Glomerular visceral epithelial cell (primary cell): ENCODE results near the gene PRDM15.

Experiments used
- DNase-seq: peaks from one replicate; pipeline ENCODE4 v3.0.0-alpha.2; 2016; ENCODE audit errors: extremely low spot score

Gene PRDM15

GRCh38 chr21:41907496-41908258 lies 28.5 kb upstream of the PRDM15 start:
- no peak for DNase-seq

- DNase-seq: no peak
Measured at GRCh38 chr21:41906770-41907169, 27.6 kb upstream of the PRDM15 start.

GRCh38 chr21:41903559-41904351 lies 24.6 kb upstream of the PRDM15 start:
- DNase-seq: no peak

GRCh38 chr21:41902946-41903345 lies 23.8 kb upstream of the PRDM15 start:
- DNase-seq: no peak

GRCh38 chr21:41901782-41902181 lies 22.6 kb upstream of the PRDM15 start:
- no peak for DNase-seq

- DNase-seq: no peak
Measured at GRCh38 chr21:41901099-41901498, 22.0 kb upstream of the PRDM15 start.

GRCh38 chr21:41900401-41900800 lies 21.3 kb upstream of the PRDM15 start:
- DNase-seq: no peak

- DNase-seq: no peak
Measured at GRCh38 chr21:41899426-41900202, 20.5 kb upstream of the PRDM15 start.

GRCh38 chr21:41898998-41899397 lies 19.9 kb upstream of the PRDM15 start:
- DNase-seq: no peak

GRCh38 chr21:41897700-41898099 lies 18.6 kb upstream of the PRDM15 start:
- no peak for DNase-seq

- DNase-seq: no peak
Measured at GRCh38 chr21:41897047-41897669, 18.0 kb upstream of the PRDM15 start.

GRCh38 chr21:41895643-41896493 lies 16.7 kb upstream of the PRDM15 start:
- no peak for DNase-seq

- DNase-seq: peak; percentile 89
Measured at GRCh38 chr21:41894922-41895557, 15.9 kb upstream of the PRDM15 start.

GRCh38 chr21:41894511-41894910 lies 15.4 kb upstream of the PRDM15 start:
- DNase-seq: no peak

- DNase-seq: no peak
Measured at GRCh38 chr21:41892726-41893125, 13.6 kb upstream of the PRDM15 start.

- no peak for DNase-seq
Measured at GRCh38 chr21:41891132-41891531, 12.0 kb upstream of the PRDM15 start.

GRCh38 chr21:41890355-41890754 lies 11.2 kb upstream of the PRDM15 start:
- DNase-seq: no peak

- no peak for DNase-seq
Measured at GRCh38 chr21:41888749-41889376, 9.7 kb upstream of the PRDM15 start.

GRCh38 chr21:41887667-41888066 lies 8.5 kb upstream of the PRDM15 start:
- DNase-seq: no peak

GRCh38 chr21:41886328-41886727 lies 7.2 kb upstream of the PRDM15 start:
- no peak for DNase-seq
